SU-DHL-6 (cell line): Measurements from ENCODE around the gene SMC2.

ENCODE experiments used
- H2AFZ ChIP-seq: fragments of 200-600 bp; sonication (generic); 2 replicates; pipeline ENCODE4 v1.6.1; 2014; ENCODE audit warnings: low read depth, mild to moderate bottlenecking, moderate library complexity, mixed read lengths, antibody characterized with exemption, low read length; ENCODE audit not compliant: severe bottlenecking
- H3F3A ChIP-seq: fragments of 200-600 bp; shearing (Covaris generic); 2 replicates; pipeline ENCODE4 v1.6.0; 2016; ENCODE audit warnings: antibody characterized with exemption, mild to moderate bottlenecking; ENCODE audit not compliant: insufficient read depth
- H3K27ac ChIP-seq: fragments of 200-600 bp; sonication (generic); 2 replicates; pipeline ENCODE4 v1.5.1; 2016; ENCODE audit warnings: low read depth, mild to moderate bottlenecking, low read length, moderate library complexity, mixed read lengths
- H3K27me3 ChIP-seq: fragments of 200-600 bp; sonication (generic), shearing (Covaris generic); 2 replicates; pipeline ENCODE4 v1.6.0; 2014; ENCODE audit warnings: mild to moderate bottlenecking, low read length
- H3K36me3 ChIP-seq: fragments of 200-600 bp; sonication (generic); 2 replicates; pipeline ENCODE4 v1.6.1; 2014; ENCODE audit warnings: mild to moderate bottlenecking, low read length, mixed read lengths
- H3K4me2 ChIP-seq: fragments of 300-600, 200-600 bp; shearing (Covaris generic), sonication (generic); 2 replicates; pipeline ENCODE4 v1.6.0; 2014; ENCODE audit warnings: low read length, low read depth, mild to moderate bottlenecking; ENCODE audit not compliant: poor library complexity, severe bottlenecking
- H3K4me3 ChIP-seq: fragments of 200-600 bp; sonication (generic); 2 replicates; pipeline ENCODE4 v1.5.1; 2014; ENCODE audit warnings: antibody characterized with exemption, low read length, mild to moderate bottlenecking, mixed read lengths; ENCODE audit not compliant: insufficient read depth, poor library complexity, severe bottlenecking
- H3K79me2 ChIP-seq: fragments of 200-600 bp; sonication (generic); 2 replicates; pipeline ENCODE4 v1.6.1; 2014; ENCODE audit warnings: mild to moderate bottlenecking, low read length, moderate library complexity; ENCODE audit not compliant: insufficient read depth
- H3K9ac ChIP-seq: fragments of 200-600 bp; sonication (generic); 2 replicates; pipeline ENCODE4 v1.7.0; 2014; ENCODE audit warnings: mild to moderate bottlenecking, low read length
- H3K9me2 ChIP-seq: fragments of 200-600 bp; sonication (generic); replicated peaks from 2 replicates; pipeline ENCODE4 v1.6.1; 2014; ENCODE audit warnings: low read length; ENCODE audit not compliant: insufficient read depth
- H3K9me3 ChIP-seq: fragments of 200-600 bp; sonication (generic); 2 replicates; pipeline ENCODE4 v1.6.1; 2014; ENCODE audit warnings: low read length, mixed read lengths; ENCODE audit not compliant: insufficient read depth
- H4K20me1 ChIP-seq: fragments of 200-600 bp; sonication (generic); 2 replicates; pipeline ENCODE4 v1.6.1; 2014; ENCODE audit warnings: low read depth, mild to moderate bottlenecking, antibody characterized with exemption, low read length, moderate library complexity, mixed read lengths
- EZH2phosphoT487 ChIP-seq: fragments of 200-600 bp; sonication (generic), shearing (Covaris generic); conservative IDR thresholded peaks from 2 replicates; pipeline ENCODE4 v1.6.1; 2018; ENCODE audit warnings: mild to moderate bottlenecking, antibody characterized with exemption, low read length, moderate library complexity, mixed read lengths
- TF ChIP-seq, protein P1 (sequence below): fragments of 200-600 bp; sonication (generic); IDR thresholded peaks from one replicate; pipeline ENCODE4 v1.5.1; 2017; ENCODE audit warnings: antibody characterized with exemption, mild to moderate bottlenecking, low read length, moderate library complexity; ENCODE audit not compliant: insufficient read depth, poor library complexity, severe bottlenecking

The SMC2 gene

DNA sequence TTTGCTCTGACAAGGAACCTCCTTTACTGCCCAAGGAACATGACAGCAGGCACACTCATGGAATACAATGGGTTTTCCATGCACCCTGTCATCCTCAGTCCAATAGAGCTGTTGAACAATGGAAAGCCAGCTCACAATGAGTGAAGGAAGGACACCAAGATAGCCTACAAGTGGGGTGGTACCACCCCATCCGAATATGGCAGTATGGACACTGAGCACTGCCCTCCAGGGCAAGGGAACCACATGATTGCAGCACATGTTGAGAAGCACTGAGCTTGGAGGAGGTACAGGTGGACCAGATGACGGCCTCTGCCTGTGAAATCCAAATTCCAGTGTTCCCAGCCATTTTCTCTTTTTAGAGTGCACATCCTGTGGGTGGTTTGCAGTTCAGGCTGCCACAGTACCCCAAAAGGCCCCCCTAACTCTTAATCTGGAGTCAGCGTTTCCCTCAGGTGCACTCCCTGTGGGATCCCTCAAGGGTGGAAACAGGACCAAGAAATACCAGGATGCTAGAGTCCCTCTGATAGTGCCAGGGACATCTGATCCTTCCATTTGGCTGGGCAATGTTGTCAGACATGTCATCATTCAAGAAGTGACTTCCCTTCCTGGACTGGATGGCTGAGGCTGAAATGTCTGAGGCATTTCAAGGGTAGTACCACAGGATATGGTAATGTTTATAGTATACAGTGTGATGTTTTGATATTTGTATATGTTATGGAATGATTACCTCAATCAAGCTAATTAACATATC lies 48.9 kb downstream of the SMC2 start:
- no peak overlapping the region for H3K4me2 ChIP-seq
- H3F3A ChIP-seq = no peaks in the 10 kb centered on the region
- H4K20me1 ChIP-seq = no peaks in the 10 kb centered on the region
- H3K9me3 ChIP-seq = no peaks in the 10 kb centered on the region
- H3K9me2 ChIP-seq = no peaks in the 10 kb centered on the region
- H3K27me3 ChIP-seq = no peaks in the 10 kb centered on the region
- H3K36me3 ChIP-seq = peaks cover 21% of the 10 kb centered on the region; the same call in 1 of the 2 replicates
- H3K9ac ChIP-seq = no peak overlapping the region
- H3K4me3 ChIP-seq = no peak overlapping the region
- no peak overlapping the region for H3K27ac ChIP-seq
- no peaks in the 10 kb centered on the region for H3K79me2 ChIP-seq
- no peak for TF ChIP-seq EZH2phosphoT487
- TF ChIP-seq, protein P1, sequence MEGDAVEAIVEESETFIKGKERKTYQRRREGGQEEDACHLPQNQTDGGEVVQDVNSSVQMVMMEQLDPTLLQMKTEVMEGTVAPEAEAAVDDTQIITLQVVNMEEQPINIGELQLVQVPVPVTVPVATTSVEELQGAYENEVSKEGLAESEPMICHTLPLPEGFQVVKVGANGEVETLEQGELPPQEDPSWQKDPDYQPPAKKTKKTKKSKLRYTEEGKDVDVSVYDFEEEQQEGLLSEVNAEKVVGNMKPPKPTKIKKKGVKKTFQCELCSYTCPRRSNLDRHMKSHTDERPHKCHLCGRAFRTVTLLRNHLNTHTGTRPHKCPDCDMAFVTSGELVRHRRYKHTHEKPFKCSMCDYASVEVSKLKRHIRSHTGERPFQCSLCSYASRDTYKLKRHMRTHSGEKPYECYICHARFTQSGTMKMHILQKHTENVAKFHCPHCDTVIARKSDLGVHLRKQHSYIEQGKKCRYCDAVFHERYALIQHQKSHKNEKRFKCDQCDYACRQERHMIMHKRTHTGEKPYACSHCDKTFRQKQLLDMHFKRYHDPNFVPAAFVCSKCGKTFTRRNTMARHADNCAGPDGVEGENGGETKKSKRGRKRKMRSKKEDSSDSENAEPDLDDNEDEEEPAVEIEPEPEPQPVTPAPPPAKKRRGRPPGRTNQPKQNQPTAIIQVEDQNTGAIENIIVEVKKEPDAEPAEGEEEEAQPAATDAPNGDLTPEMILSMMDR = no peak
- H2AFZ ChIP-seq = no peak overlapping the region

DNA sequence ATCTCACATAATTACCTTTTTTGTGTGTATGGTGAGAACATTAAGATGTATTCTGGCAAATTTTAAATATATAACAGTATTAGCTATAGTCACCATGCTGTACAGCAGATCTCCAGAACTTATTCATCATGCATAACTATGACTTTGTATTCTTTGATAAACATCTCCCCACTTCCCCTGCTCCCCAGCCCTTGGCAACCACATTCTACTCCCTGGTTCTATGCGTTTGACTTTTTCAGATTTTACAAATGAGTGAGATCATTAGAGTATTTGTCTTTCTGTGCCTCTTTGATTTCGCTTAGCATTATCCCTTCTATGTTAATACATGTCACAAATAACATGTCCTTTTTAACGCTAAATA lies 49.4 kb downstream of the SMC2 start:
- peaks cover 16% of the 10 kb centered on the region; the same call in 1 of the 2 replicates for H3K36me3 ChIP-seq
- H2AFZ ChIP-seq = no peak overlapping the region
- no peaks in the 10 kb centered on the region for H3K9me2 ChIP-seq
- H3F3A ChIP-seq = no peaks in the 10 kb centered on the region
- no peaks in the 10 kb centered on the region for H3K79me2 ChIP-seq
- no peak overlapping the region for H3K4me3 ChIP-seq
- TF ChIP-seq, protein P1 = no peak
- TF ChIP-seq EZH2phosphoT487 = no peak
- H4K20me1 ChIP-seq = no peaks in the 10 kb centered on the region
- no peak overlapping the region for H3K4me2 ChIP-seq
- no peaks in the 10 kb centered on the region for H3K9me3 ChIP-seq
- H3K9ac ChIP-seq = no peak overlapping the region
- no peaks in the 10 kb centered on the region for H3K27me3 ChIP-seq
- no peak overlapping the region for H3K27ac ChIP-seq

DNA sequence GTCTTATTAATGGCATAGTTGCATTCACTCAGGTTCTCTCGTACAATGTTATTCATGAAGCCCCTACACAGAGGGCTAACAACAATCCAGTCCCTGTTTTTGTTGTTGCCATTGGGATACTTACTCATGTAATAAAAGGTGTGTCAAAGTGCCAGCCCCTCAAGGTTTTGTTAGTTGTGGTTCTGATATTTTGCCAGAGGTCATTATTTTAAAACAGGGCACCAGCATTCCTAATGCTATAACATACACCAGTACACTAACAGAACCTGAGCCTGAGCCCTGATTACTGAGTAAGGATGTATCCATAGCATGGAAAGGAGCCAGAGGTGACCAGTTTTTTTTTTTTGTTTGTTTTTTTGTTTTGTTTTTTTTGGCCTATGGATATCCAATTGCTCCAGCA lies 50.2 kb downstream of the SMC2 start:
- Histone ChIP-seq H3K9me3 (no peaks in the 10 kb centered on the region), H3F3A (no peaks in the 10 kb centered on the region), H3K4me2 (no peak overlapping the region), H3K4me3 (no peak overlapping the region), H3K9ac (no peak overlapping the region), H3K9me2 (no peaks in the 10 kb centered on the region), H4K20me1 (no peaks in the 10 kb centered on the region), H3K27me3 (no peaks in the 10 kb centered on the region), H3K36me3 (peaks cover 12% of the 10 kb centered on the region; the same call in 1 of the 2 replicates), H3K79me2 (no peaks in the 10 kb centered on the region), H2AFZ (no peak overlapping the region), H3K27ac (no peak overlapping the region)
- TF ChIP-seq, protein P1 = no peak
- no peak for TF ChIP-seq EZH2phosphoT487
